ENCODE results near the gene SIGLEC7. TPM values are rescaled to one million over a fixed set of nuclear protein-coding genes. Genes with fewer than 3 reads are reported as not detected.

Gene SIGLEC7
- total and polyA plus RNA-seq, 10 of the 15 experiments (the other 5 are each of a cell fraction or from before 2014, with no cell fraction given) = 0.15 TPM; not detected in 9

GRCh38 chr19:51140441-51140840 lies 1.7 kb upstream of the SIGLEC7 start (continued):
- TF ChIP-seq CUX1 (IDR thresholded peaks at IDR 0.05; ENCODE audit: insufficient replicate concordance, low read depth, low read length) (no peak), MEF2A (IDR thresholded peaks at IDR 0.05; ENCODE audit: insufficient read depth, low read depth, low read length) (no peak), SIX5 (IDR thresholded peaks at IDR 0.05; ENCODE audit: low read depth, low read length, severe bottlenecking) (no peak), YBX1 (IDR thresholded peaks at IDR 0.05) (no peak)

GRCh38 chr19:51141181-51141580 lies 920 bp upstream of the SIGLEC7 start:
- Histone ChIP-seq H3K27ac (ENCODE audit: control insufficient read depth, insufficient read depth) (no peak overlapping the region), H3K36me3 (ENCODE audit: control insufficient read depth in 2 of 2, insufficient read depth in 2 of 2, low read length in 1 of 2) (no peaks in the 10 kb centered on the region), H3K4me3 (no peak overlapping the region), H3K79me2 (ENCODE audit: control insufficient read depth, insufficient read depth, low read length) (no peaks in the 10 kb centered on the region), H3K27me3 (replicated peaks in 1 of 2; ENCODE audit: control insufficient read depth in 2 of 2, insufficient read depth in 2 of 2, low read length in 1 of 2) (no peaks in the 10 kb centered on the region; a peak in 1 of 4 replicates), H2AFZ (ENCODE audit: control insufficient read depth, low read depth, low read length) (no peak overlapping the region), H3K9ac (ENCODE audit: control insufficient read depth, insufficient read depth, low read length) (no peak overlapping the region), H4K20me1 (ENCODE audit: control insufficient read depth, insufficient read depth) (no peaks in the 10 kb centered on the region), H3K9me3 (replicated peaks; ENCODE audit: control insufficient read depth, insufficient read depth, low read length) (no peaks in the 10 kb centered on the region; the same call in 2 of the 3 replicates), H3K4me2 (ENCODE audit: control insufficient read depth, insufficient read depth) (no peak overlapping the region), H3K4me1 (ENCODE audit: control insufficient read depth, insufficient read depth, low read length) (no peaks in the 10 kb centered on the region)
- FAIRE-seq (no peak), DNase-seq (ENCODE audit: low read depth, low spot score) (no peak), ATAC-seq (no peak)
- CTCF ChIA-PET = no interaction called here
- intact Hi-C loops (cut with micrococcal nuclease; ENCODE audit: unreplicated experiment) (no loop called here), in situ Hi-C loops (cut with MboI) (no loop called here)
- POLR2A ChIA-PET = no interaction called here
- RAD21 ChIA-PET (ENCODE audit: unreplicated experiment) = no interaction called here
- SMC1A ChIA-PET (ENCODE audit: uncharacterized antibody, unreplicated experiment) = no interaction called here
- no TSS peak for BruUV-seq (replicated peaks)
- 54% methylated on average over 6 of the region's 6 CpGs for WGBS (ENCODE audit: insufficient coverage, insufficient replicate concordance, low lambda C conversion rate, missing lambda C conversion rate)
- no peak for TF ChIP-seq EP300 (IDR thresholded peaks at IDR 0.05; ENCODE audit: borderline replicate concordance in 1 of 2, control insufficient read depth in 1 of 2, low read depth in 2 of 2, low read length in 2 of 2)
- TF ChIP-seq GABPA (IDR thresholded peaks at IDR 0.05; ENCODE audit: low read depth) = no peak
- no peak for TF ChIP-seq IRF4 (IDR thresholded peaks at IDR 0.05; ENCODE audit: low read depth, low read length)
- no peak for TF ChIP-seq MLLT1 (IDR thresholded peaks at IDR 0.05)
- no peak for TF ChIP-seq BCLAF1 (IDR thresholded peaks at IDR 0.05)
- no peak for TF ChIP-seq HDAC6 (IDR thresholded peaks at IDR 0.05; ENCODE audit: unreplicated experiment)
- TF ChIP-seq HSF1 (IDR thresholded peaks at IDR 0.05; ENCODE audit: low read depth, low read length) = no peak
- no peak for TF ChIP-seq RAD51 (IDR thresholded peaks at IDR 0.05)

All from GM12878 (cell line).